ENCODE measurements around the gene LRP1.

DNA sequence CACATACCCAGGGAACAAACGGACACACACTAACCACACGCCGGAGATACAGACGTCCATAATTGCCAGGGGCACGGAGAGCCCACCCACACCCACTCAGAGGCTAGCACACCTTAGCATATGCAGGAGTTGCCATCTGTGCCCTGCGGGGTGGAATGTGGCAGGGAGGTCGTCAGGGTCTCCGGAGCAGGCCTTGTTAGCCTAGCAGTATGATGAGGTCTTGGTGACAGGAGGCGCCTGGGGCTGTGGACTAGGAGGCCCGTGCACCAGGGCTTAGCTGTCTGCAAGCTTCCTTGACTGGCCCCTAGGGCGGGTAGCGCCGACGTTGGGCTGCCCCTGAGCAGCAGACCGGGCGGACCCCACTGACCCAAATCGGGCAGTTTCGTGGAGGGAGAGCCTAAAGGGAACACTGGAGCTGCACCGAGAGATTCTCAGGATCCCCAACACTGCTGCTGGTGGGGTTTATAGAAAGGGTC lies 112.7 kb downstream of the LRP1 start:
- no peak for TF ChIP-seq CTCF (IDR thresholded peaks at IDR 0.05; ENCODE audit: poor library complexity)
- TF ChIP-seq EZH2 (IDR thresholded peaks at IDR 0.05; ENCODE audit: borderline replicate concordance): peak; percentile 31
